Activated T-helper 1 cell treated with anti-CD3 and anti-CD28 coated beads, Interleukin-12 subunit alpha, Interleukin-12 subunit beta, Interleukin-2, Interleukin-4 antibody, amounts not matched to agents 30 ng/mL and 10 ng/mL and 1 ng/mL, durations not matched to agents 14 hours and 24 hours and 36 hours (primary cell): Measurements from ENCODE around the gene CFP. TPM values are rescaled to one million over a fixed set of nuclear protein-coding genes. Genes with fewer than 3 reads are reported as not detected.
"Not testable (repeated sequence)": the region's sequence is repeated elsewhere in the genome, so short reads cannot be mapped to it uniquely, and the experiment has no call there.

Experiments
- DNase-seq: peaks from one replicate; pipeline ENCODE4 v3.0.0; 2021; ENCODE audit warnings: low spot score
- H3K27ac Mint-ChIP-seq: one replicate; pipeline ENCODE4 v1.8.0; 2021; ENCODE audit warnings: mild to moderate bottlenecking, mixed read lengths
- H3K27me3 Mint-ChIP-seq: one replicate; pipeline ENCODE4 v1.8.0; 2022; ENCODE audit warnings: mild to moderate bottlenecking, moderate library complexity, mixed read lengths; ENCODE audit not compliant: insufficient read depth
- H3K36me3 Mint-ChIP-seq: one replicate; pipeline ENCODE4 v1.8.0; 2021; ENCODE audit warnings: low read depth, mixed read lengths
- H3K4me1 Mint-ChIP-seq: one replicate; pipeline ENCODE4 v1.8.0; 2021; ENCODE audit warnings: low read depth, mixed read lengths
- H3K4me3 Mint-ChIP-seq: one replicate; pipeline ENCODE4 v1.8.0; 2021; ENCODE audit warnings: mild to moderate bottlenecking, moderate library complexity, mixed read lengths
- H3K9me3 Mint-ChIP-seq: one replicate; pipeline ENCODE4 v1.8.0; 2021; ENCODE audit warnings: mixed read lengths
- intact Hi-C: fragments of 100-400 bp; cut with micrococcal nuclease; formaldehyde crosslinking; loops from one replicate; pipeline ENCODE4 v1.15.1; 2024
- total RNA-seq: library from RNA; stranded (reverse); gene quantifications from 2 replicates; pipeline ENCODE4 v1.2.3, GENCODE V29; 2022

The CFP gene
- 2.3 and 4.9 TPM in 2 replicates for total RNA-seq

GRCh38 chrX:47629419-47630200 lies at the start of gene CFP:
Gene CFP, minus strand, starts transcription at chrX:47629930. Its CDS starts 86 bp downstream, at chrX:47629844.
- intact Hi-C loops, result no loop called here
- peaks cover 17% of the 10 kb centered on the region for H3K4me1 Mint-ChIP-seq
- peaks cover 2% of the 10 kb centered on the region for H3K27me3 Mint-ChIP-seq
- H3K27ac Mint-ChIP-seq, result peak within 1 kb of the TSS; percentile 83
- H3K4me3 Mint-ChIP-seq, result peak within 1 kb of the TSS; percentile 81
- H3K9me3 Mint-ChIP-seq, result no peaks in the 10 kb centered on the region
- H3K36me3 Mint-ChIP-seq, result peaks cover 11% of the 10 kb centered on the region
- DNase-seq, result no peak

- DNase-seq, H3K4me1 Mint-ChIP-seq, H3K4me3 Mint-ChIP-seq, H3K27ac Mint-ChIP-seq, H3K36me3 Mint-ChIP-seq, H3K27me3 Mint-ChIP-seq, intact Hi-C loops, H3K9me3 Mint-ChIP-seq: not testable (repeated sequence)
Measured at GRCh38 chrX:47675959-47676859, 46.5 kb upstream of the CFP start.

DNA sequence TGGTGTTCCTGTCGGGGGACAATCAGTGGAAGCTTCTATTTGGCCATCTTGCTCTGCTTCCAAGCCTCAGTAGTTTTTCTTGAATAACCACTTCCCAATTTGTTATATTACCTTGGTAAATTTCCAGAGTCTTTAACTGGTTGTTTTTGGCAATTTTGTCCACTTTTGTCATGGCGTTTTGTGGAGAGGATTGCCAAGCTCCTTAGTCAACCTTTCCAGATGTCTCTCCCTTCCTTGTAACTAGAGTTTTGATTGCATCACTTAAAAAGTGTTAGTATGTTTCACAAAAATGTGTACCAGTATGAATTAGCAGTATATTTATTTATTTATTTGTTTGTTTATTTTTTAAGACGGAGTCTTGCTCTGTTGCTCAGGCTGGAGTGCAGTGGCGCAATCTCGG lies 45.0 kb upstream of the CFP start:
- Mint-ChIP-seq H3K9me3 (no peaks in the 10 kb centered on the region), H3K27ac (no peak overlapping the region), H3K4me3 (no peak overlapping the region), H3K36me3 (peaks cover 2% of the 10 kb centered on the region), H3K4me1 (no peaks in the 10 kb centered on the region), H3K27me3 (peaks cover 3% of the 10 kb centered on the region)
- no peak for DNase-seq
- intact Hi-C loops, result no loop called here

GRCh38 chrX:47665797-47666196 lies 36.1 kb upstream of the CFP start:
- H3K27ac Mint-ChIP-seq, DNase-seq, H3K27me3 Mint-ChIP-seq, H3K9me3 Mint-ChIP-seq, H3K4me3 Mint-ChIP-seq, intact Hi-C loops: not testable (repeated sequence)
- Mint-ChIP-seq H3K4me1 (peaks cover 14% of the 10 kb centered on the region), H3K36me3 (peaks cover 11% of the 10 kb centered on the region)

DNA sequence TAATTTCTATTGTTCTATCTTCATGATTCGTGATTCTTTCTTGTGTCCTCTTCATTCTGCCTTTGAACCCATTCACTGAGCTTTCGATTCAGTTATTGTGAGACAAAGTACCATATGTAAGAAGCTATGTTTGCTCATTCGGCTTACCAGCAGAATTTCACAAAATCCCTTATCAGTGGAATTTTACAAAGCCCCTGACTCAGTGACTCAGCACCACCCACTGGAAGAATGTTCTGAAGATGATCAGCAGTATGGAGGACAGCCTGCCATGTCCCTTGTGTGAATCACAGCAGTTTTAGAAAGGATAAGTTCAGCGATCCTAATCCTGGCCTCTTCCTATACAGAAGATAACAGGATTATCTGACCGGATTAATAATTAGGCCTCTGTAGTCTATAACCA lies 35.0 kb upstream of the CFP start:
- Mint-ChIP-seq H3K4me1 (peaks cover 14% of the 10 kb centered on the region), H3K27ac (peak overlapping the region; percentile 14), H3K27me3 (no peaks in the 10 kb centered on the region), H3K4me3 (no peak overlapping the region), H3K9me3 (no peaks in the 10 kb centered on the region), H3K36me3 (peaks cover 11% of the 10 kb centered on the region)
- intact Hi-C loops, result loop anchor here (5.0 kb wide), 1 partner anchor 58 kb away; no protein-coding TSS in a partner anchor
- DNase-seq, result no peak

DNA sequence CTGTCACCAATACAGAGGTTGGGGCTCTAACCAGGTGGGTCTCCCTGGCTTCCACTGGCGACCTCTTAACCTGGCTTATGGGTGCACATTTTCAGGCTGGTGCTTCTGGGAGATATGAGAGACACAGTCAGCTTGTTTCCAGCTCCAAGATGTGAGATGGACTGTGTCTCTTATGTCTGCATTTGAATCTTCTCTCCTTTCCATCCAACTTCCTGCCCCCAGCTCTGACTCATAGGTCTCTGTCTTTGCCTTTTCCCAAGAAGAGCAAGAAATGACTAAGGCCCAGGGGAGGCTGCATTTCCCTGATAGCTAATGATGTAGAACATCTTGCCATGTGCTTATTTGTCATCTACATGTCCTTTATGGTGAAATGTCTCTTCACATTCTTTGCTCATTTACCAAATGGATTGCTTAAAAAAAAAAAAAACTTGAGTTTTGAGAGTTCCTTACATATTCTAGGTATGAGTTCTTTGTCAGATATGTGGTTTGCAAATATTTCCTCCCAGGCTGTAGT lies 32.5 kb upstream of the CFP start:
- intact Hi-C loops, result loop anchor here (1.0 to 5.0 kb wide), 7 partner anchors 13 to 365 kb away; partner anchors contain the start of genes TIMP1 and ZNF81
- no peak for DNase-seq
- Mint-ChIP-seq H3K4me3 (peak overlapping the region; percentile 66), H3K9me3 (peaks cover 4% of the 10 kb centered on the region), H3K4me1 (peaks cover 22% of the 10 kb centered on the region), H3K27me3 (no peaks in the 10 kb centered on the region), H3K36me3 (peaks cover 20% of the 10 kb centered on the region), H3K27ac (peak overlapping the region; percentile 97)

GRCh38 chrX:47661539-47661938 lies 31.8 kb upstream of the CFP start:
- no peaks in the 10 kb centered on the region for H3K27me3 Mint-ChIP-seq
- H3K27ac Mint-ChIP-seq, result no peak overlapping the region
- peaks cover 4% of the 10 kb centered on the region for H3K9me3 Mint-ChIP-seq
- intact Hi-C loops, result loop anchor here (5.0 kb wide), 1 partner anchor 61 kb away; no protein-coding TSS in a partner anchor
- no peak for DNase-seq
- no peak overlapping the region for H3K4me3 Mint-ChIP-seq
- peaks cover 22% of the 10 kb centered on the region for H3K36me3 Mint-ChIP-seq
- peaks cover 25% of the 10 kb centered on the region for H3K4me1 Mint-ChIP-seq

GRCh38 chrX:47659421-47659726 lies 29.6 kb upstream of the CFP start:
- Mint-ChIP-seq H3K27me3 (no peaks in the 10 kb centered on the region), H3K9me3 (peaks cover 4% of the 10 kb centered on the region), H3K36me3 (peaks cover 32% of the 10 kb centered on the region), H3K27ac (peak overlapping the region; percentile 98), H3K4me3 (peak overlapping the region; percentile 90), H3K4me1 (peaks cover 32% of the 10 kb centered on the region)
- DNase-seq, result no peak
- intact Hi-C loops, result loop anchor here (2.0 to 10.0 kb wide), 9 partner anchors 99 to 1275 kb away; partner anchors contain the start of genes ARAF, CDK16, EBP and FTSJ1

GRCh38 chrX:47658684-47659420 lies 29.1 kb upstream of the CFP start, which contains the start of gene UXT:
Gene UXT, minus strand, starts transcription at chrX:47659180. Its CDS starts 253 bp downstream, at chrX:47658927.
- peak; percentile 89 for DNase-seq
- H3K4me3 Mint-ChIP-seq, result peak within 1 kb of the TSS; percentile 90
- peaks cover 31% of the 10 kb centered on the region for H3K4me1 Mint-ChIP-seq
- peaks cover 33% of the 10 kb centered on the region for H3K36me3 Mint-ChIP-seq
- H3K9me3 Mint-ChIP-seq, result peaks cover 4% of the 10 kb centered on the region
- peak within 1 kb of the TSS; percentile 98 for H3K27ac Mint-ChIP-seq
- no peaks in the 10 kb centered on the region for H3K27me3 Mint-ChIP-seq
- intact Hi-C loops, result loop anchor here (1.0 to 10.0 kb wide), 11 partner anchors 9 to 1276 kb away; partner anchors contain the start of genes ARAF, CDK16, EBP and ELK1

DNA sequence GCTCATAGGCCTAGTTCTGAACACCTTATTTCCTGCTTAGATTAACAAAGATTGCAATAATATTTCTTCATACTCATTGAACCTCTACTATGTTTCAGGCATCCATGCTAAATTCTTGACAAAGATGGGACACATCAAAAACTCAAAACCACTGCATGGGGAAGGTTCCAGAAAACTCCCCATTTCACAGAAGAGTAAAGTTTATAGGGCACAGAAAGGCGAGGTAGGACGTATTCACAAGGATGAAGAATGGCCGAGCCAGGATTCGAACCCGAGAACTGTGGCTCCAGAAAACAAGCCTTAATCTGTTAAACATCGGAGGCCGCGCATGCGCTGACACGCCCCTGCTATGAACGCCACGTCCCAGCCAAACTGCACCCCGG lies 28.6 kb upstream of the CFP start:
- intact Hi-C loops, result loop anchor here (1.0 to 10.0 kb wide), 11 partner anchors 8 to 1277 kb away; partner anchors contain the start of genes ARAF, CDK16, EBP and ELK1
- no peak for DNase-seq
- peaks cover 39% of the 10 kb centered on the region for H3K36me3 Mint-ChIP-seq
- H3K4me3 Mint-ChIP-seq, result peak overlapping the region; percentile 90
- H3K27ac Mint-ChIP-seq, result peak overlapping the region; percentile 98
- peaks cover 4% of the 10 kb centered on the region for H3K9me3 Mint-ChIP-seq
- no peaks in the 10 kb centered on the region for H3K27me3 Mint-ChIP-seq
- H3K4me1 Mint-ChIP-seq, result peaks cover 36% of the 10 kb centered on the region

DNA sequence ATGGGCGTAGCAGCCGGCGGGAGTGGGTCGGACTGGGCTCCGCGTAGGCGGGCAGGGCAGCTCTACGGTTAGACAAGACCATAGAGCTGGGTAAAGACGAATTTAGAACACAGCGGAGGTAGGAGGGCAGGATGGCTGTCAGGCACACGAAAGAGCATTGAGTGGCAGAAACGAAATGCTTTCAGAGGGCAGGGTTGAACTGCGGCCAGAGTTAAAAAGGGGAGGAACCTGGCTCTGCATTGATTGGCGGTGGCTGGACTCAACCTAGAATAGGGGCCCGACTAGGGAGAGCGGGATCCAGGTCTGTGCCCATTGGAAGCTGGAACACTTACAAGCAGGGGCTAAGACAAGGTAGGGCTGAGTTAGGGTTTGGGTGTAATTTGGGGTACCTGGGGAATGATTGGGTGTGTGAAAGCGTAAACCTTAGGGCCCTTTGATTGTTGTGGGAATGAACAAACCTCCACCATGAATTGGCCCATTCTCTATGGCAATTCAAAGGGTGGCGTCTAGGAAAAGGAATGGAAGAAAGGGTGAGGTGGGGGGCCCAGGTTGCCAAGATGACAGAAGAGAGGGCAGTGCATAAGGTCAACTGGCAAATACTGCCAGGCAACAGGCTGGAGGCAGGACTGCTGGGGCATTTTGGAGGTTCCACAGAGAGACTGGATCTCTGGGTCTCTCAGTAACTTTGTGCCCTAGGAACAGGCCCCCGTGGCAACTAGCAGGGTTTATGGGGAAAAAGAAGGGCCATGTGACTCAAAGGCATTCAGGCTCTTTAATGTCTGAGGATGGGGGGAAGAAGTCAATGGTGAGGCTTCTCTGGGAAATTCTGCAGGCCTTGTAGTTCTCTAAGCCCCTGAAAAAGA lies 21.5 kb upstream of the CFP start:
- intact Hi-C loops, result loop anchor here (2.0 to 10.0 kb wide), 4 partner anchors 186 to 1284 kb away; partner anchors contain the start of genes FTSJ1, HDAC6, SLC38A5 and ZNF81
- Mint-ChIP-seq H3K36me3 (peaks cover 65% of the 10 kb centered on the region), H3K27ac (peak overlapping the region; percentile 96), H3K4me3 (peak overlapping the region; percentile 95), H3K4me1 (peaks cover 71% of the 10 kb centered on the region), H3K9me3 (no peaks in the 10 kb centered on the region), H3K27me3 (no peaks in the 10 kb centered on the region)
- DNase-seq, result no peak
